NOMO-1 treated with dmso at 0.1 percent for 144 hours (cell line): ENCODE results near the gene SF3B4.
"Not testable (repeated sequence)": the region's sequence is repeated elsewhere in the genome, so short reads cannot be mapped to it uniquely, and the experiment has no call there.

Source experiments
- DNase-seq: peaks from one replicate; lab custom pipeline; 2025; ENCODE audit not compliant: unreplicated experiment; lab: John Stamatoyannopoulos, UW

The SF3B4 gene

DNA sequence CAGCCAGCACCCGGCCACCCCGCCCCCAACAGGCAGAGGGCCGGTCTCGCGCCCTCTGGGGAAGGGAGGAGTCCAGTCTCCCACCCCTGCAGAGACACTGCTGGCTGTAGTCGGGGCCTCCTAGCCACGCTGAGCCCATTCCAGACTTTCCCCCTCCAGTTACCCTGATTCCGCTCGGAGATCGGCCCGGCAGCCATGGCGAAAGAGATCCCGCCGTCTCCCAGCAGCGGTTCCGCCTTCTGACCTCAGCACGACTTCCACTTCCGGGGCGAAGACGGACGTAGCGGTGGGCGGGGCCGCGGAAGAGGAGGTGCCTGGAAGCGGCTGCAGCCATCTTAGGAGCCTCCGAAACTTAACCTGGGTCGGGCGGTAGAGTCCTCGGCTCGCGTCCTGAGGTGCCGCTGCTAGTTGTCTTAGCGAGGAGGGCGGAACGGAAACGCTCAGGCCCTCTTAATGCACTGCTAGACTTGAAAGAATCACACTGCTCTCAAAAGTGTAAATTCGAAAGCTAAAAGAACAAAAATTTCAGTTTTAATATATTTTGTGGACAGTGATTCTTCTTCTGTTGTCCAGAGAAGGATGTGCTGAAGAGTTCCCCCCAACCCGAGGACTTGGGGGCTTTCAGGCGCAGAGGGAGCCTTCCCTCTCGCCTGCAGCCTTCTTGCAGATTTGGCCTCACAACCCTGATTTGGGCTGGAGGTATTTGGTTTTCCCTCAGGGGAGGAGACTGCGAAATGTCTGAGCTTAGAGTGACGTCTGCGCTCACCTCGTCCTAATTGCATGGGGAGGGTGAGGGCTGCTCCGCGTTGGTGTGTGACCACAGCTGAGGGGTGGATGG, at the start of gene SF3B4:
TSS of gene SF3B4 (minus strand) at position 241 of the 838 bp plus-strand sequence. CDS start at position 197, 44 bp downstream.
- DNase-seq: peak; percentile 97

- DNase-seq: no peak
Measured at GRCh38 chr1:149977345-149977744, 49.7 kb upstream of the SF3B4 start.

DNA sequence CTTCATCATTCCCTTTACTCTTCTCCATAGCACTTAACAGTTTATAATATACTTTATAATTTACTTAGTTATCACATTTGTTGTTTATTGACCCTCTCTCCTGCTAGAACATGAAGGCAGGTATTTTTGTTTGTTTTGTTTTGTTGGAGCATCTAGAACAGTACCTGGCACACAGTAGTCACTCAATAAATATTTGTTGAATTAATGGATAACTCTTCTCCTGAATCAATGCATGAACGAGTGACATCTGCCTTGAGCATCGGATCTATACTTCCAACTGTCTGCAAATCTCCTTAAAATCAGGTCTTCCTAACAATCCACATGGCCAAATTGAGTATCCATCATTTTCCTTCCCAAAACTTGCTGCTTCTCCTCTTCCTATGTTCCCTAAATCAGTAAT, 44.9 kb upstream of the SF3B4 start:
- DNase-seq: no peak

DNA sequence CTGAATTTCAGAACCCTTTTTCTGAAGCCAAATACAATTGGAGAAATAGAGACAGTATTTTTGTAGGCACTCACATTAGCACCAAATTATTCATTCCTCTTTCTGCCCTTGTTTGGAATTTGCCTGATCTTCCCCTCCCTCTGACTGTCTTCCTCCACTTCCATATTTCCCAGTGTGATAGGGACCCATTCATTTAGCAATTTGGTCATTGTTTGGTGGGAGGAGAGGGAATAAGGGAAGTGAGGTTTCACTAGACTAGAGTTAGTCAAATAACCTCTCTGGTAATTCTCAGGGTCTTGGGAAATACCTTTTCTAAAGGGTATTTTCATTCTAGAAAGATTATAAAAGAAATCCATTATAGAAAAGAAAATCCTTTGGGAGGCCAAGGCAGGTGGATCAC, 40.0 kb upstream of the SF3B4 start:
- no peak for DNase-seq

GRCh38 chr1:149967041-149967440, 39.4 kb upstream of the SF3B4 start:
- no peak for DNase-seq

DNA sequence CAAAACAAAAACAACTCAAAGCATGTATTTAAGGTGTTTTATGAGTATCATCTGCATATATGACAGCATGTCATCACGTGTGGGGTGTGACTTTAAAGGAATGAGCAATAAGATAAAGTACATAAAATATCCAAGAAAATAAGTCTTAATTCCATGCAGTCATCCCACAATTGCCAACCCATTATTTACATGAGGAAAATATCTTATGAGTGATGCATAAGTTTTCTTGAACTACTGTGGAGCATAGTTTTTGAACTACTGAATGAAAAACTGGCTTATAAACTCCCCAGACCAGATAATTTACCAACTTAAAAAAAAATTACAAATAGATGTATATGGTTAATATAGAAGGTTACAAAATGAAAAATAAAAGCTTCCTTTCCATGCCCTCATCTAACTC, 38.8 kb upstream of the SF3B4 start:
- DNase-seq: no peak

DNA sequence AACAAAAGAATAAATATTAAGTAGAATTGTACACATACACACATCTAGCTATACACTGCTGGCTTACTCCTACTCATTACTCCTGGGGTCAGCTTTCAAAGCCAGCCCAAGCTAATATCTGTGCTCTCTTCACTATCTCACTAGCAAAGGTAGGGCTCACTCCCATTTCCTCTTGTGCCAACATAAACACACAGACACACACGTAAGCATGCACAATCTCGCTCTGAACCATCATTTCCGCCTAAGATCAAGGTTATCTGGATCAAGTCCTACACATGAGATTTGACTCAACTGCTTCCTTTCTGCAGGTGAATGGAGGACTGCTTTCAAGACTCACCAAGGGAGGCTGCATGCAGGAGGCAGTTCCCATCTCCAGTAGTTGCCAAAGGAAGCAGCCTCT, 37.8 kb upstream of the SF3B4 start:
- DNase-seq: no peak

DNA sequence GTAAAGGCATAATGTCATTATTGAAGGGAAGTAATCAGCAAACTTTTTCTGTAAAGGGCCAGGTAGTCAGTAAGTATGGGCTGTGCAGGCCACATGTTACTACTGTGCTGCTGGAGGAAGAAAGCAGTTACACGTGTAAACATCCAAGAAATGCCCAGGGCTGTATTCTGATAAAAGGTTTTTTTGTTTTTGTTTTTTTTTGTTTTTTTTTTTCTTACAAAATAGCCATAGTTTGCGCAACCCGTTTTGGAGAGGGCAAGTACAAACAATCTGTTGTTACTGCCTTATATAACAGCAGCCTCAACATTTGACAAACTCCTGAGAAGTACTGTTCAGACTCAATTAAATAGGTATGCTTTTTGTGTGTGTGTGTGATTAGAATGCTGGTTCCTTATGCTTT, 35.8 kb upstream of the SF3B4 start:
- DNase-seq: no peak

DNA sequence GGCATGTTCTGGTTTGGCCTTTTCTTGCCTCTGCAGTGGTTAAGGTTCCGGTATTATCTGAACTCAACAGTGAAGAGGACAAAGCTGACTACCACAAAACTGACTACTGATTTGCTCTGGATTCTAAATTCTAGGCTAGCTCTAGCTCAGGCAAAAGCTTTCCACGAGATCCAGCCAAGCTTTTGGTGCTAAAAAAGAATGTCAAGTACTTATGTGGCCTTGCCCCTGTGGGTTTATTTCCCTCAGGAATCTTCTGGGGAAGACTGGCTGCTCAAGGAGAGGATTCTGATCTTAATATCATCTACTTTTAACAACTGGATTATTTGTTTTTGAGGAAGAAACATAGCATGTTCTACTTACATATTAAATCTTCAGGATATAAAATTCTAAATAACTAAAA, 35.1 kb upstream of the SF3B4 start:
- DNase-seq: no peak

DNA sequence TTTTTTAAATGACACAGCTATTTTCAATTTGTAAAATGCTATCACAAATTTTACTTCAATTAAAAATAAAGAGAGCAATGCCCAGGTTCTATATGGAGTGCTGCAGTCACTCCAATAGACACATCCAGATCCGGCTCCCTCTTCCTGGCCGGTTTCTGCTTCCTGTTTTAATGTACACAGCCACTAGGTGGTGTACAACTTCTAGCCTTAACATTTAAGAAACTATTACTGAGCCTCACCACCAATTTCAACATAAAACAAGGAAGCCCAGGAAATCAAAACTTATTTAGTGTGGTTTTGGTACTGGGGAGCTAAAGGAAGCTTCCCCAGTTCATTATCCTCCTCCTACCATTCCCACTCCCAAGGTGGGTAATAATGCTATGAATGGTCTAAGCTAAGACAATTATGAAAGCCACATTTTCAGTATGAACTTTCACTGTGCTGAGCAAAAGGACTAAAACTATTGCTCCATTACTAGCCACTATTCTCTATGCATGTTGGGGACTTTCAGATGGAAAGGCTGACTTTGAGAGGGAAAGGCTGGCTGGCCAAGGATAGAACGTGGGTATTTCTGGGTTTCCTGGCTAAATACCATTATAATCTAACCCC, 34.5 kb upstream of the SF3B4 start:
- DNase-seq: peak; percentile 41

DNA sequence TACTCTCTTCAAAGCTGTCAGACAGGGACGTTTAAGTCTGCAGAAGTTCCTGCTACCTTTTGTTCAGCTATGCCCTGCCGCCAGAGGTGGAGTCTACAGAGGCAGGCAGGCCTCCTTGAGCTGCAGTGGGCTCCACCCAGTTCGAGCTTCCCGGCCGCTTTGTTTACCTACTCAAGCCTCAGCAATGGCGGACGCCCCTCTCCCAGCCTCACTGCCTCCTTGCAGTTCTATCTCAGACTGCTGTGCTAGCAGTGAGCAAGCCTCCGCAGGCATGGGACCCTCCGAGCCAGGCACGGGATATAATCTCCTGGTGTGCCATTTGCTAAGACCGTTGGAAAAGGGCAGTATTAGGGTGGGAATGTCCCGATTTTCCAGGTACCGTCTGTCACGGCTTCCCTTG, 29.9 kb upstream of the SF3B4 start:
- DNase-seq: not testable (repeated sequence)

GRCh38 chr1:149949911-149950310, 22.3 kb upstream of the SF3B4 start:
- DNase-seq: no peak

GRCh38 chr1:149945206-149945605, 17.6 kb upstream of the SF3B4 start:
- DNase-seq: no peak

DNA sequence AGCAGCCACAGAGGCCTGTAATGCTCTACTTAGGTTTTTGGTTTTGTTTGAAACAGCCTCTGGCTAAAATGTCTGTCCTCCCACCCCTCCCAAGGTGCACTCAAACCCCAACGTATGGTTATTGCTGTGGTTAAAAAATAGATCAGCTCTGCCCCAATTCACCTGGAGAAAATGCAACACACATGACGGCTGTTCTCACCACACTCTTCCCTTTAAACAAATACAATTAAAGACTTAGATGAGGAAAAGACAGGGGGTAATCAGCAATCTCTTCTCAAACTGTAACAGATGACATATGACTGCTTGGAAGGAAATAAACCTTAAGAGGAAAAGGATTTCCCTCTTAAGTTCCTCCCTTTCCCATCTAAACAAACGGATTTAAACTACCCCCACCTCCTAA, 15.3 kb upstream of the SF3B4 start:
- DNase-seq: no peak

DNA sequence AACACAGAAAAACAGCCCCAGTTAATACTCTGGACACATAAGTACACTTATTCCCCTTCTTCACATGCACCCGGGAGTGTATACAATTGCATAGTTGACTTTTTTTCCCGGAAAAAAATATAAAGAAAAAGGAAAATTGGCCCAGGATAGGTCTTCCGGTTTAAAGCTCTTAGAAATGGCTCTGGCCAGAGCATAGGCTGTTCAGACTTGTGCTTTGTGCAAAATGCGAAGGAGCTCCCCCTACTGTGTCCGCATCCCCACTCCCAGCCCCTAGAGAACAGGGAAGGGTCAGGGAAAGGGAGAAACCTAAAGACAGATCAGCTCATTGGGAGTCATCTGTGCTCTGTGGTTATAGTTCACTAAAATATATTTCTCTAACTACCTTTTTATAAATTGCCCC, 14.6 kb upstream of the SF3B4 start:
- no peak for DNase-seq

- no peak for DNase-seq
Measured at GRCh38 chr1:149940427-149940826, 12.8 kb upstream of the SF3B4 start.

- not testable (repeated sequence) for DNase-seq
Measured at GRCh38 chr1:149938668-149939003, 11.0 kb upstream of the SF3B4 start.

DNA sequence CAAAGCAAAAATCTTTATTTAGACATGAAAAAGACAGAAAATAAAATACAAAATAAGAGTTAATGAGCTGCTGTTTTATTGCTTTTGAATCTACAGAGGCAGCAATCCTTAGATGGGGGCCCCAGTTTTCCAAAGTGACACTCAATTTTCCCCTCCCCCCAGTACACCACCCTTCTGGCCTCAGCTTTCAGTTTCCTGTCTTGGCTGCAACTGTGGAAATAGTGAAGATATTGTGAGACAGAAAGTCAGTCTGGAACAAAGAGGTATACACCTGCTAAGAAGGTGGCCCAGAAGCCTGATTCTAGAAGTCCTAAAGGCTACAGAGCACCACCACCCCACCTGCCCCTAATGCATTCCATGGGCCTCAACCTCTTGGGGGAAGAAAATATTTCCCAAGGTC, 10.2 kb upstream of the SF3B4 start:
- no peak for DNase-seq

DNA sequence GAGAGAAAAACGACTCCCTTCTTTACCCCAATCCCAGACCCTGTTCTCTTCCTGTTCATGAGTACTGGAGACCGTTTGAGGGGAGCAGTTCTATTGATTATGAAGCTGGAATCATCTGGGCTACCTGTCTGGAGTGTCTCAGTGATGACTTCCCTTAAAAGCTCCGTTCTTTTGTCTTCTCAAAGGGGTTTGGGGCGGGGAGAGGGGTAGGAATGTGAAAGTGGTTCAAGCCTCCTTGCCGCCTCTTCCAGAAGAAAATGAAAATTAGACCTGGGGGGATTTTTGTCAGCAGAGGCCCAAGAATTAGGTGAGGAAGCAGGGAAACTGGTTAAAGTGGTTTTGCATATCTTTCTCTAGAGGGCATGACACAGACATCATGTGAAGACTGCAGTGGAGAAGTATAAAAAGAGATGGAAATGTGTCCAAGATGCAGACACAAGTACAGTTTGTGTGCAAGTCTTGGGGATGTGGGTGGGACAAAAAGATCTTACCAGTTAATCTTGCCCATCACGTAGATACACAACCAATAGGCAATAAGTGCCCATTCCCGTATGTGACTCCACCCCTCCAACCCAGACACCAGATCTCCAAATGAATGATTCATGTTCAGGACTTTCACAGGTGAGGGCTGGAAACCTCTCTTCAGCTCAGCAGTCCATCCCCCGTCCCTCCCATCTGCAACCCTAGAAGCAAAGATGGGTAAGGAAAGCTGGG, 9.5 kb upstream of the SF3B4 start:
- no peak for DNase-seq

DNA sequence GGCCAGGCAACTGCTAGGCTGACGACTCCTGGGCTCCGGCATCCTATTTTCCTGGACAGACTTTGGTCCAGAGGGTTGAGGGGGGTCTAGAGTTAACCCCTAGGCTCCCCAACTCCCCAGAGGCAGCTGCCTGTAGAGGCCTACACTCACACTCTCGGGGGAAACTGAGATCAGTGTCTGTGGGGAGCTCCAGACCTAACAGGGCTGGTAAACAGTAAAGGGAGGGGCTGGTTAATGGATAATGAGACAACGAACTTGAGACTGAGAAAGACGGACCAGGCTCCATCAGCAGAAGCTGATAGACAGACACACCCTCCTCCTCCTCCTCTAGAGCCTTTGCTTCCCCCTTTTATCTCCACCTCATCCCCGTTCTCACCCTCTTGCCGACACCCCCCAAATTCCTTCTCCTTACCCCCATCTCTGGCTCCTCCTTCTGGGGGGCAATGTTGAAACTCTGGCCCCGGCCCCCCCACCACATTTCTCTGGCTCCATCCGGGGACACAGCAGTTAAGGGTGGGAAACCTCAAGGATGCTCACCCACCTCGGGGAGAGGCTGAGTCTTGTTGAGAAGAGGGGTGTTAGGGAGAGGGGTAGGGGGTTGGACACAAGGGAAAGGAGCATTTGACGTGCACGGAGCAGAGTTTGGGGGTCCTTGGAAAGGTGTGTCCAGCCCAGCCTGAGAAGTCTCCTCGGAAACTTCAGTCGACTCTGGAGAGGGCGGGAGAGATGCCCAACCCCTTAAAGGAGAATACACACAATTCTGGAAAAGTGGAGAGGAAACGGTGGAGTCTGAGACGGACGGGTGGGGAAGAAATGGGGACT, 8.8 kb upstream of the SF3B4 start, which contains the start of gene MTMR11:
TSS of gene MTMR11 (minus strand) at position 710 of the 822 bp plus-strand sequence. CDS start at position 478, 232 bp downstream.
- no peak for DNase-seq

DNA sequence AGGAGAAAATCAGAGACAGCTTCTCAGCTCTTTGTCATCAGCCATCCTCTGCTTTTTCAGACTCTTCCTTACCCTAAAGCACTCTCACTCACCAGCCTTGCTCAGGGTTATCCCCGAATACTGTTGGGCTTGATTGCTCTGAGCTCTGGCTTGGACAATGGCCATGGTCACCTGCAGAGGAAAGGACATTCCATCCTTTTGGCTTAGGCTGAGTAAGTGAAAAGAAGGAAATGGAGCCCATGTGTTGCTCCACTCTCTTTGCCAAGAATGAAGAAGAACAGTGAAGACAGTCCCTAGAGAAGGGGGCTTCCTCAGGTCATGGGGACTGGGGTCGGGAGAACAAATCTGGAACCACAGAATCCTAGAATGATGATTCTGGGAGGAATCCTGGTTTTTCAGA, 6.8 kb upstream of the SF3B4 start:
- no peak for DNase-seq
